Neural cell (in vitro differentiated cells): ENCODE measurements around the gene PPM1H. TPM values are rescaled to one million over a fixed set of nuclear protein-coding genes. Genes with fewer than 3 reads are reported as not detected.
"Not testable (repeated sequence)": the region's sequence is repeated elsewhere in the genome, so short reads cannot be mapped to it uniquely, and the experiment has no call there.

Experiments used
- H2AFZ ChIP-seq: fragments of 200-600, 300-800 bp; sonication (generic), shearing (Covaris generic); 2 replicates; pipeline ENCODE4 v1.6.0; 2014; ENCODE audit warnings: low read depth, mild to moderate bottlenecking, antibody characterized with exemption, low read length, moderate library complexity
- H3F3A ChIP-seq: fragments of 200-600 bp; shearing (Covaris generic); 2 replicates; pipeline ENCODE4 v1.6.1; 2016; ENCODE audit warnings: mild to moderate bottlenecking, moderate library complexity, mixed read lengths, antibody characterized with exemption, low read length; ENCODE audit not compliant: insufficient read depth, poor library complexity, severe bottlenecking
- H3K27ac ChIP-seq: fragments of 200-600, 300-800 bp; sonication (generic), shearing (Covaris generic); 2 replicates; pipeline ENCODE4 v1.5.1; 2014; ENCODE audit warnings: mild to moderate bottlenecking, low read length, moderate library complexity
- H3K27me3 ChIP-seq: fragments of 300-800, 200-600 bp; sonication (generic), shearing (Covaris generic); 2 replicates; pipeline ENCODE4 v1.6.0; 2014; ENCODE audit warnings: mild to moderate bottlenecking, low read depth, low read length, moderate library complexity; ENCODE audit not compliant: insufficient read depth
- H3K36me3 ChIP-seq: fragments of 300-800, 200-600 bp; sonication (generic), shearing (Covaris generic); 2 replicates; pipeline ENCODE4 v1.5.1; 2014; ENCODE audit warnings: mild to moderate bottlenecking, antibody characterized with exemption, low read length, moderate library complexity; ENCODE audit not compliant: insufficient read depth
- H3K4me2 ChIP-seq: fragments of 300-800, 200-600 bp; sonication (generic), shearing (Covaris generic); 2 replicates; pipeline ENCODE4 v1.6.0; 2014; ENCODE audit warnings: mild to moderate bottlenecking, low read length
- H3K4me3 ChIP-seq: fragments of 300-800, 200-600 bp; sonication (generic), shearing (Covaris generic); 2 replicates; pipeline ENCODE4 v1.5.1; 2014; ENCODE audit warnings: mild to moderate bottlenecking, low read length, moderate library complexity
- H3K79me2 ChIP-seq: fragments of 200-600 bp; shearing (Covaris generic); replicated peaks from 2 replicates; pipeline ENCODE4 v1.6.0; 2014; ENCODE audit warnings: mild to moderate bottlenecking, low read length, moderate library complexity; ENCODE audit not compliant: insufficient read depth
- H3K9ac ChIP-seq: fragments of 300-800, 200-600 bp; sonication (generic), shearing (Covaris generic); 2 replicates; pipeline ENCODE4 v1.6.1; 2016; ENCODE audit warnings: mild to moderate bottlenecking, low read length, mixed read lengths
- H3K9me2 ChIP-seq: fragments of 200-600 bp; shearing (Covaris generic); 2 replicates; pipeline ENCODE4 v1.6.1; 2016; ENCODE audit warnings: mild to moderate bottlenecking, low read length, mixed read lengths; ENCODE audit not compliant: insufficient read depth
- H3K9me3 ChIP-seq: fragments of 200-600, 300-800 bp; sonication (generic), shearing (Covaris generic); 2 replicates; pipeline ENCODE4 v1.6.1; 2016; ENCODE audit warnings: mild to moderate bottlenecking, mixed run types, low read length, moderate library complexity, mixed read lengths
- H4K20me1 ChIP-seq: fragments of 200-600 bp; shearing (Covaris generic); 2 replicates; pipeline ENCODE4 v1.6.1; 2016; ENCODE audit warnings: mild to moderate bottlenecking, mixed run types; ENCODE audit not compliant: insufficient read depth
- EP300 ChIP-seq: fragments of 450-650 bp; conservative IDR thresholded peaks from 2 replicates; pipeline ENCODE4 v1.6.1; 2014; ENCODE audit warnings: antibody characterized with exemption, mild to moderate bottlenecking, moderate library complexity; ENCODE audit not compliant: poor library complexity, severe bottlenecking
- EZH2 ChIP-seq: fragments of 200-600, 300-800 bp; shearing (Covaris generic), sonication (generic); IDR thresholded peaks from 2 replicates; pipeline ENCODE4 v1.6.1; 2014; ENCODE audit warnings: antibody characterized with exemption, low read length, borderline replicate concordance, mild to moderate bottlenecking; ENCODE audit not compliant: insufficient read depth, poor library complexity, severe bottlenecking
- MXI1 ChIP-seq: fragments of 450-650 bp; conservative IDR thresholded peaks from 2 replicates; pipeline ENCODE4 v1.6.1; 2014; ENCODE audit warnings: antibody characterized with exemption, mild to moderate bottlenecking; ENCODE audit not compliant: poor library complexity, severe bottlenecking
- POLR2AphosphoS5 ChIP-seq: IDR thresholded peaks from 2 replicates; pipeline ENCODE4 v1.6.1; 2012
- RAD21 ChIP-seq: fragments of 450-650 bp; conservative IDR thresholded peaks from 2 replicates; pipeline ENCODE4 v1.6.1; 2014; ENCODE audit warnings: antibody characterized with exemption, mild to moderate bottlenecking, moderate library complexity
- REST ChIP-seq: IDR thresholded peaks from 2 replicates; pipeline ENCODE4 v1.6.1; 2012; ENCODE audit warnings: borderline replicate concordance
- SMC3 ChIP-seq: fragments of 450-650 bp; conservative IDR thresholded peaks from 2 replicates; pipeline ENCODE4 v1.6.1; 2014; ENCODE audit warnings: antibody characterized with exemption, mild to moderate bottlenecking, moderate library complexity; ENCODE audit not compliant: poor library complexity
- TAF1 ChIP-seq: IDR thresholded peaks from 2 replicates; pipeline ENCODE4 v1.6.1; 2012; ENCODE audit warnings: low read depth
- polyA plus RNA-seq: library from polyadenylated mRNA; depleted of rRNA; stranded (reverse); fragments of >200 nt; gene quantifications from 2 replicates; pipeline ENCODE4 v1.2.3, GENCODE V29; 2014
- TF ChIP-seq, protein P1 (sequence below): fragments of 450-650 bp; IDR thresholded peaks from 2 replicates; pipeline ENCODE4 v1.5.1; 2014; ENCODE audit warnings: antibody characterized with exemption, mild to moderate bottlenecking, moderate library complexity; ENCODE audit not compliant: poor library complexity, severe bottlenecking

The PPM1H gene
- polyA plus RNA-seq, 1 donor from 2014 or later: 3.9 TPM

DNA sequence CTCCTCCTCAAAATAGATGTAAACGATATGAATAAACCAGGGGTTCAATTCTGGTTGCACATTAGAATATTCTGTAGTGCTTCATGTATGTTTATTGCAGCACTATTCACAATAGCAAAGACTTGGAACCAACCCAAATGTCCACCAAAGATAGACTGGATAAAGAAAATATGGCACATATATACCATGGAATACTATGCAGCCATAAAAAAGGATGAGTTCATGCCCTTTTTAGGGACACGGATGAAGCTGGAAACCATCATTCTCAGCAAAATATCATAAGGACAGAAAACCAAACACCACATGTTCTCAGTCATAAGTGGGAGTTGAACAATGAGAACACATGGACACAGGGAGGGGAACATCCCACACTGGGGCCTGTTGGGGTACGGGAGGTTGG lies 55.7 kb downstream of the PPM1H start:
- not testable (repeated sequence) for H3K36me3 ChIP-seq, H3K27me3 ChIP-seq, H4K20me1 ChIP-seq, H3K9ac ChIP-seq, H3K9me2 ChIP-seq, H3F3A ChIP-seq, H2AFZ ChIP-seq, H3K4me2 ChIP-seq, H3K9me3 ChIP-seq, H3K79me2 ChIP-seq, H3K27ac ChIP-seq, H3K4me3 ChIP-seq

DNA sequence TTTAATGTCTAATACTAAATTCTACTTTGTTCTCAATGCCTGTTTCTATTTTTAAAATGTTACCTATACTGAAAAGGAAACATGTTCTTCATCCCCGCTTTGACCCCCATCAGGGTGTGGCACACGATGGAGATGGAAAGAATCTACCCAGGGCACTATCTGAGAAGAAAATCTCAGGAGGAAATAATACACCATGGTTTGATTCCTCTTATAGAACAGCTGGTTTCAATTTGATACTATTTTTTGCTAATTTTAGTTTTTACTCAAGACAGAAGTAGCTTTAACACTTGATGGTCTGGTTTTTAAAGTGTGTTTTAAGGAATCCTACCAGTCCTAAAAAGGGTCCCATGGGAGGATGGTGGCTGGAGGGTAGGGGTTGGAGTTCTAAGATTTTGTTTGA lies 56.7 kb downstream of the PPM1H start:
- H2AFZ ChIP-seq: no peak overlapping the region
- no peak overlapping the region for H3K4me3 ChIP-seq
- peaks cover 6% of the 10 kb centered on the region for H3K9me3 ChIP-seq
- H4K20me1 ChIP-seq: no peaks in the 10 kb centered on the region
- no peaks in the 10 kb centered on the region for H3K27me3 ChIP-seq
- no peaks in the 10 kb centered on the region for H3F3A ChIP-seq
- no peak overlapping the region for H3K9ac ChIP-seq
- H3K9me2 ChIP-seq: no peaks in the 10 kb centered on the region
- H3K36me3 ChIP-seq: no peaks in the 10 kb centered on the region
- no peak overlapping the region for H3K4me2 ChIP-seq
- H3K27ac ChIP-seq: no peak overlapping the region
- H3K79me2 ChIP-seq: no peaks in the 10 kb centered on the region
- TF ChIP-seq SMC3 (no peak), RAD21 (no peak), REST (no peak), MXI1 (no peak)
- TF ChIP-seq, protein P1, sequence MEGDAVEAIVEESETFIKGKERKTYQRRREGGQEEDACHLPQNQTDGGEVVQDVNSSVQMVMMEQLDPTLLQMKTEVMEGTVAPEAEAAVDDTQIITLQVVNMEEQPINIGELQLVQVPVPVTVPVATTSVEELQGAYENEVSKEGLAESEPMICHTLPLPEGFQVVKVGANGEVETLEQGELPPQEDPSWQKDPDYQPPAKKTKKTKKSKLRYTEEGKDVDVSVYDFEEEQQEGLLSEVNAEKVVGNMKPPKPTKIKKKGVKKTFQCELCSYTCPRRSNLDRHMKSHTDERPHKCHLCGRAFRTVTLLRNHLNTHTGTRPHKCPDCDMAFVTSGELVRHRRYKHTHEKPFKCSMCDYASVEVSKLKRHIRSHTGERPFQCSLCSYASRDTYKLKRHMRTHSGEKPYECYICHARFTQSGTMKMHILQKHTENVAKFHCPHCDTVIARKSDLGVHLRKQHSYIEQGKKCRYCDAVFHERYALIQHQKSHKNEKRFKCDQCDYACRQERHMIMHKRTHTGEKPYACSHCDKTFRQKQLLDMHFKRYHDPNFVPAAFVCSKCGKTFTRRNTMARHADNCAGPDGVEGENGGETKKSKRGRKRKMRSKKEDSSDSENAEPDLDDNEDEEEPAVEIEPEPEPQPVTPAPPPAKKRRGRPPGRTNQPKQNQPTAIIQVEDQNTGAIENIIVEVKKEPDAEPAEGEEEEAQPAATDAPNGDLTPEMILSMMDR: no peak

GRCh38 chr12:62876938-62877548 lies 57.9 kb downstream of the PPM1H start:
- Histone ChIP-seq H3K27ac (no peak overlapping the region), H4K20me1 (no peaks in the 10 kb centered on the region), H3K36me3 (no peaks in the 10 kb centered on the region), H3K27me3 (no peaks in the 10 kb centered on the region), H3K9me2 (no peaks in the 10 kb centered on the region), H3K4me3 (no peak overlapping the region), H3F3A (no peaks in the 10 kb centered on the region), H3K79me2 (no peaks in the 10 kb centered on the region), H3K9ac (no peak overlapping the region), H3K9me3 (peaks cover 6% of the 10 kb centered on the region), H3K4me2 (no peak overlapping the region), H2AFZ (no peak overlapping the region)
- no peak for TF ChIP-seq RAD21
- TF ChIP-seq, protein P1: no peak
- no peak for TF ChIP-seq REST
- TF ChIP-seq EZH2: no peak
- no peak for TF ChIP-seq POLR2AphosphoS5
- no peak for TF ChIP-seq SMC3
- TF ChIP-seq EP300: no peak
- TF ChIP-seq MXI1: no peak
- no peak for TF ChIP-seq TAF1
